Activated naive CD4-positive, alpha-beta T cell treated with Interleukin-2 at 50 U/mL for 16 hours (primary cell): ENCODE data around the gene CIDEA.
A peak's percentile ranks its signal among the peaks of the same experiment; 100 is the strongest.

Experiments
- DNase-seq: peaks from one replicate; pipeline ENCODE4 v3.0.0-alpha.2; 2020

The CIDEA gene

DNA sequence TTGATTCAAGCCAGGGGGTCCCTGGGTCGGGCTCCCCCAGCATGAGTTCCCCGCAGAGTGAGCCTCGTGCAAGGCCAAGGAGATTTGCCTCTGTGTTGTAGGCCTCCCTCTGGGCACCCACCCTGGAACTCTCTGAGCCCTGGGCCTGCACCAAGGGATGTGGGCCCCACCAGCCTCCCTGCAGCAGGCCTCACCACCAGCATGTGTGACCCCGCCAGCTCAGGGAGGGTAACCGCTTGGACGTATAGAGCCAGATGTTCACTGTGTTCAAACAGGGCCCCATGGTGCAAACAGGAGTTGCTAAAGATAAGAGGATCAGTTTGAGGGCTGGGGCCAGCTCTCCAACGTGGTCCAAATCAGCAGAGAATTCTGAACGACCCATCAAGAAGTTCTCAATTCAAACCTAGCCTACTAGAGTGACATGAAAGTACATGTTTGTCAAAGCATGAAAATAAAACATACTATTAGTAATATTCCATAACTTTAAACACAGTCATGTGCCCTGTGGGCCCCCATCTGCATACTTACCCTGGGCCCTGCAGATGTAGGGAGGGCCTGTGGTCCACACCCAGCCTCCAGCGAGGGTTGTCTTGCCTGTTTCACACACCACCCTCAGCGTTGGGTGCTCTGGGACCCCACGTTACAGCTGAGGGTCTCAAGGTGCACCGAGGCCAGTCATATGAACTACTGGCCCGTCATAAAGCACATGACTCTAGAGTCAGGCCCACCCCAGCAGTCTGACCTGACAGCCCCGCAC lies 48.4 kb downstream of the CIDEA start:
- no peak for DNase-seq

DNA sequence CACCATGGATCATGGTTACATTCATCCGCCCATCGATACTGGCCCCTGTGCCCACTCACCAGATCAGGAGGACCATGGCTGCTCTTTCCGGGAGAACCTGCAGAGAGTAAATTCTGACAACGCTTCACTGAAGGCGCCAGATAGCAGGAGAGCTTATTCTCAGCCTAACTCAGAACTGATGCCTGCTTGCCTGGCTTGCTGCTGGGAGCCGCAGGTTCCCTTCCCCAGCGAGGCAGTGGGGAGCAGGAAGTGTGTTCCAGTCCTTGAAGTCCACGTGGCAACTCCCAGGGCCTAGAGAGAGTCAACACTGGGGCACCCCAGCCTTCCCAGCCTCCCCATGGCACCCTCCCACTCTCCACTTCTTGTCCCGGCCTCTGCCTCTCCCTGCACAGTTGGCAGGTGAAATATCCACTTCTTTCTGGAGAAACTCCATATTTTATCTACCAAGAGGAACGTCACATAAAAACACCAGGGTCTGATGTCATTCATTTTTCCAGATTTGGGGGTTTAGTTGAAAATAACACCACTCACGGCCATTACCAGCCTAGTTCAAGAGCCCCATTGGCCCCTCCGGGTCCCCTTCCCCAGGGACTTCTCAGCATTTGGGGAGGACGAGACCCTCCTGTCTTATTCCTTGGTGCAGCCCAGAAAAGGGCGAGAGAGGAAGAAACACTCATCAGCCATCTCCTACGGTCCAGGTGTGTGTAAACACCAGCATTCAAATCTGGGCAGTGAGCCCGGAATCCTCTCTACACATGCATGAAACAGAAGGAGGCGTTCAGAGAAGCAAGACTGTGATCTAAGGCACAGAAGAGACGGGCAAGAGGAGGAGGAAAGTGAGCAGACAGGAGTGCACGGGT lies 50.4 kb downstream of the CIDEA start:
- no peak for DNase-seq

DNA sequence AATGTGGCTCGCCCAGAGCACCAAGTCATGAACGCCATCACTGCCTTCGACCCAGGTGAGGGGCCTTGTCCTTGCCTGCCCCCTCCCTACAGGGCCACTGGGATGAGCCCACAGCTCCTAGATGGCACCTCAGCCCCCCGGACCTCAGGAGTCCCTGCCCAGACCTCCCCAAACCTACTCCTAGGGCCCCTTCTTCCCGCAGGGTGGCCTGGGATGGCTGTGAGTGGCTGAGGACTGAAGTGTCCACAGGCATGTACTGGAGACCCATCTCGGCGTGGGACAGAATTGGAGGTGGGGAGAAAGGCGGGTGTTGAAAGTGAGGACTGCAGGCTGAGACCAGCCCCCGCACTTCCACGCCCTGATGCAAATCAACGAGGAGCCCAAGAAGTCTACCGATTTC lies 51.0 kb downstream of the CIDEA start:
- no peak for DNase-seq

DNA sequence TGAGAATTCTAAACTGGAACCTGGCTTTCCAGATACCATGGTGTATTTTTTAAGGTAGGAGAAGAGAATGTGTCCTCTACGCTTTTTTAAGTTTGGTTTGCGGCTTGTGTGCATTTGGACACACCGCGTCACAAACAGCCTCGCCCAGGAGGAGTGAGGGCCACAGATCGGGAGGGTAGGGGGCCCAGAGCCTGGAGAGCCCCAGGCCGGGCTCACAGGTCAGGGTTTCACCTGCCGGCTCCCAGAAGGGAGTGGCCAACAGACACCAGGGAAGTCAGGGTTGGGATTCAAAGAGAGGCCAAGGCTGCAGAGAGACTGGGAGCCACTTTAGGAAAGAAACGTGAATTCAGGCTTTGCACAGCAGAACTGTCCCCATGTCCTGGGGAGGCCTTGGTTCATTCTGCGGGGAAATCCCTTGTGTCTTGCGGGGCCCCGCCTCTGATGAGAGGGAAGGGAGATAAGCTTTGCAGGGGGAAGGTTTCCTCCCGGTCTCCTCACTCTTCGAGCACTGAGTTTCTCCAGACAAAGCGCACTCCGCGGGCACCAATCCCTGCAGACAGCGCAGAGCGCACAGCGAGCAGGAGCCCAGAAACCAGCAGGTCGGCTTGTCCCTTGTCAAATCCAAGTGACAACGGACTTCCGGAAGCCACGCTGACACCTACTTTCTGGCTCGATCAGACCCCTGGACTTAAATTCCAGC lies 51.9 kb downstream of the CIDEA start:
- no peak for DNase-seq

DNA sequence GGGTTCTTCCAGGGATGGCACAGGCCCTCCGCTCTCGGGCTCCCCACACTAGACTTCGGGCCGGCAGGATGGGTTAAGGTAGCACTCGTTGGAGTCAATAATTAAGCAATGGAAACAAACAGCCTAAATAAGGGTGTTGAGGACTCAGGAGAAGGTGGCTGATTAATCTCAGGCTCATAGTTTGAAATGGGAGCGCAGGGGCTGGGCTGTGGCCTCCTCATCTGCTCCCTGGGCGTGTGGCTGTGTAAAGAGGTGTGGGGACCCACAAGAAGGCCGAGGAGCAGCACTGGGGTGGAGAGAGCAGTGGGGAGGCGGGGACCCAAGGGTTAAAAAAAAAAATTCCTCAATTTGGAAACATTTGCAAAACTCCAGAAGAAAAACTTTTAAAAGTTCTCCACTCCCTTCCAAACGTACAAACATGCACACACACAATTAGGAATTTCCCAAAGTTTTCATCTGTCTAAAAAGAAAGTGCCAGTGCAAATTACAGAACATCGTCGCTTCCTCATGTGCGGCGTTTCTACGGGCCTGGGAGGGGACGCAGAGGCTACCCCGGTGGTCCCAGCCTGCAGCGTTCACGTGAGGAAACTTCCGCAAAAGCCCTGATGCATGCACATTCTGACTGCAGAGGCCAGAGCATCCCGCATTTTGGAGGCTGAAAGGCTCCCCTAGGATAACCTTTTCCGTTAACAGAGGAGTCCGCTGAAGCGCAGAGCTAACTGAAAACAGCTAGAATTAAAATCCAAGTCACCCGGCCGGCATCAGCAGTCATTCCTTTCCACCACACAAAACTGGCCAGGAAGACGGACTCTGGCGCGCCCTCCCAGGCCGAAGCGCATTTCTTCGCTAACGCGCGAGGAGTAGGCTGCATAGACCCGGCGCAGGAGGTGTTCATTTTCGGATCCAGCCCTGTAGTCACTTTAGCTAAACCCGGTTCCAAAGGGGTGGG lies 52.9 kb downstream of the CIDEA start:
- no peak for DNase-seq

DNA sequence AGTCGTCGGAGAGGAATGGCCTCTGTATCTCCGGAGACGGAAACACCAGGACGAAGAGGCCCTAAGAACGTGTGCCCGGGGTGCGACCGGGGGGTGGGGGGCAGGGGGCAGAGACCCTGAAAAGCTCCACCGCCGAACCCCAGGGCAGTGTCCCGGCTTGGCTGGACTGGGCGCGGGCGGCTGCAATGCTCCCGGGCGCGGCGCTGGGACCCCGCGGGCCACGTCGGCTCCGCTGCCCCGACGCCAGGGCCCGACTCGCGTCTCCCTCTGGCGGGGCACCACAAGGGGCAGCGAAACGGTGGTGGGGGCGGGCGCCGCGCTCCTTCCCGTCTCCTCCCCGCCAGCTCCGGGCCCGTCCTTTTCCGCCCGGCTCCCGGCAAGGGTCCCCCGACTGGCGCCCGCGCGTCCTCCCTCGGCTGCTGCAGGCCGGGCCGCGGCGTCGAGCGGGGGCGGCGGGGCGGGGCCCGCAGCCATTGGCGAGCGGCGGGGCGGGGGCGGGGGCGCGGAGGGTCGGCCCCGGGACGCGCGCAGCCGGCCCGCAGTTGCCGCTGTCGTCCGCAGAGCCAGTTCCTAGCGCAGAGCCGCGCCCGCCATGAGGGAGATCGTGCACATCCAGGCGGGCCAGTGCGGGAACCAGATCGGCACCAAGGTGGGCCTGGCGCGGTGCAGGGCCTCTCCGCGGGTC lies 53.7 kb downstream of the CIDEA start, which contains the start of gene TUBB6:
Gene TUBB6, plus strand, starts transcription at position 541 of the 685 bp plus-strand sequence. Its CDS starts 52 bp downstream, at position 593.
- peak; percentile 8 for DNase-seq

DNA sequence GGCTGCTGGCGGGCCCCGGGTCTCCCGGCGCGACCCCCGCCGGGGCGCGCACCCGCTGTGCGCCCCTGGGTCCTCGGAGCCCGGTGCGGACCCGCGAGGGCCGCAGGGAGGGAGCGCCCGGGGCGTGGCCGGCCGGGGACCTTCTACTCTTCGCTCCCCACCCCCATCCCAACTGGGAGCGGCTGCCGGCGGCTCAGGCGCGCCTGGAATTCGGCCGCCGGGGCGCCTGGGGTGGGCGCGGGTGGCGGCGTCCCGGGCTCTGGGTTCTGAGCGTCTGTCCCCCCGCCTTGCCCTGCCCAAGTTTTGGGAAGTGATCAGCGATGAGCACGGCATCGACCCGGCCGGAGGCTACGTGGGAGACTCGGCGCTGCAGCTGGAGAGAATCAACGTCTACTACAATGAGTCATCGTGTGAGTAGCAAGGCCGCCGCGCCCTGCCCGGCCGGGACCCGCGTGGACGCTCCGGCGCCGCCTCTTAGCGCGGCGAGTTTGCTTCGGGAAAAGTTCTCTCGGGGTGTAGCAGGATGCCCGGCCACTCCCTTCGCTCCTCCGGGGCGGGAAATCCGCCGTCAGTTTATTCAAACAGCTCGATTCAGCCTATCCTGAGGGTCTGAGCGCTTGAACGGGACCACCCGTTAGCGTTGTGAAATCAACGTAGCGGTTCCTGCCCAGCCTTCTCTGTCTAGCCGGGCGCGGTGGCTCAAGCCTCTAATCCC lies 54.4 kb downstream of the CIDEA start:
- DNase-seq: no peak

DNA sequence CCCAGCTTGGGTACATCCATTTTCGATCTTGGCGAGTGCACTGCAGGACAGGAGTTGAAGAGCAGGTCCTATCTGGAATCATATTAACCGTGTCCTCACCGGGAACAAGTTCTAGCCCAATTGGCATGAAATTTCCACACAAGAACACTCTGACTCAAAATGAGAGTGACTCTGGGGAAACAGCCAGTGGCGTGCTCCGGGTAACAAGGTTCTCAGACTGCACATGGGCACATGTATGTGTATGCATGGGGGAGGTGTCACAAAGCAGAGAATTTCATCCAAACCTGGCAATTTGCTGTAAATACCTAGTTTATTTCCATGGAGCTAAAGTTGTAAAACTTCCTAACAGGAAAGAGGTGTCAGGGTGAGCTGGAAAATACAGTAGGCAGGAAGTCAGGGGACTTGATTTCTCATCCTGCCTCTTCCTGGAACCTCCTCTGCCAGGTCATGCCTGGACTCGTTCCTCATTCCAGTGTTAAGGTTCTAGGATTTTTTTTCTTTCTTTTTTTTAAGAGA lies 55.6 kb downstream of the CIDEA start:
- DNase-seq: no peak

DNA sequence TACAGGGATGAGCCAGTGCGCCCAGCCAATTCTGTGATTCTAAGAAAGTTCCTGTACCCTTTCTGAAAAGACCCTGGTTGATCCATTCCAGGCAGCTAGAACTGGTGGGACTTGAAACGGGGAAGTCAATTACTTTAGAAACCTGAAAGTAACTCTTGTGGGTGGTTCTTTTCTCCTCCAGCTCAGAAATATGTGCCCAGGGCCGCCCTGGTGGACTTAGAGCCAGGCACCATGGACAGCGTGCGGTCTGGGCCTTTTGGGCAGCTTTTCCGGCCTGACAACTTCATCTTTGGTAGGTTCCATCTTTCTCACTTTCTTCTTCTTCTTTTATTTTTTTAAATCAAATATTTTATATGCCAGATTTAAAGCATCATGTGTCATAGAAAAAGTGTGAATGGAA lies 56.6 kb downstream of the CIDEA start:
- DNase-seq: no peak

DNA sequence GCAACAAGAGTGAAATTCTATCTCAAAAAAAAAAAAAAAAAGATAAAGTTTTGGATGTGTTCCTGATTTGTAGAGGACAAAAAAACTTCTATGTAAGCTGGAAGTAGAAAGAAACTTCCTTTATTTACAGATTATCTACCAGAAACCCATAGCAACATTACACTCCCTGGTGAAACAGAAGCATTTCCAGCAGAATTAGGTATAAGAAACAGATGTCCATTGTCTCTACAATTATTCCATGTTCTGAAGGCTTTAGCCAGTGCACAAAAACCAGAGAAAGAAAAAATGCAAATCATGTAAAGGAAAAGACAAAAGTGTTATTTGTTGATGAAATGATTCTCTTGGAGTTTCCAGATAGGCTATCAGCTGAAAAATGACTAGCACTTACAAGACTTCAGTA lies 58.8 kb downstream of the CIDEA start:
- DNase-seq: no peak

DNA sequence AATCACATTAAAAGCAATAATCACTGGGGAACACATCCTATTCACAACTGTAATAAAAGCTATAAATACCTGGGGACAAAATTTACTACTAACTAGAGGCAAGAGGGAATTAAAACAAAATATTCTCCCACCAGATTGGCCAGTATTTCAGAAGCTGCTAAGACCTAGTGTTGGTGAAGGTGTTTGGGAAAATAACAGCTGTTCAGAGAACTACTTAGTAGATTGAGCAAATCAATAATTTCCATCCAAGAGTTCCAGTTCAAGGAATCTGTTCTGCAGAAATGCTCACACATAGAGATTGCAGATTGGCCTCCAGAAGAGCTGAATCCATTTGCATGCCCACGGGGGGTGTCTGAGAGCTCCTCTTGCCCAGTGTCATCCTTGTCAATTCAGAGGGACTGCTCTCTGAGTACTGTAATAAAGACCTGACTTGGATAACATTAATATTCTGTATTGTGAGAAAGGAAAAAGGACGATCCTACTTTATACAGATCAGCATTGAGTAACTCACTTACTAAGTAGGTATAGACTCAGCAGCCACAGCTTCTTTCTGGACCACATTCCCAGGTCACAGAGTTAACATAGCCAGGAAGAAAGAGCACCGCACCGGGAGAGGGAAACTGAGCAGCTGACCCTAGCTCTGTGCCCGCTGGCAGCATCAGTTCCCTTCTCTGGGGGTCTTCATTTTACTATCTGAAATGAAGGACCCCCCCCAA lies 59.5 kb downstream of the CIDEA start:
- no peak for DNase-seq

DNA sequence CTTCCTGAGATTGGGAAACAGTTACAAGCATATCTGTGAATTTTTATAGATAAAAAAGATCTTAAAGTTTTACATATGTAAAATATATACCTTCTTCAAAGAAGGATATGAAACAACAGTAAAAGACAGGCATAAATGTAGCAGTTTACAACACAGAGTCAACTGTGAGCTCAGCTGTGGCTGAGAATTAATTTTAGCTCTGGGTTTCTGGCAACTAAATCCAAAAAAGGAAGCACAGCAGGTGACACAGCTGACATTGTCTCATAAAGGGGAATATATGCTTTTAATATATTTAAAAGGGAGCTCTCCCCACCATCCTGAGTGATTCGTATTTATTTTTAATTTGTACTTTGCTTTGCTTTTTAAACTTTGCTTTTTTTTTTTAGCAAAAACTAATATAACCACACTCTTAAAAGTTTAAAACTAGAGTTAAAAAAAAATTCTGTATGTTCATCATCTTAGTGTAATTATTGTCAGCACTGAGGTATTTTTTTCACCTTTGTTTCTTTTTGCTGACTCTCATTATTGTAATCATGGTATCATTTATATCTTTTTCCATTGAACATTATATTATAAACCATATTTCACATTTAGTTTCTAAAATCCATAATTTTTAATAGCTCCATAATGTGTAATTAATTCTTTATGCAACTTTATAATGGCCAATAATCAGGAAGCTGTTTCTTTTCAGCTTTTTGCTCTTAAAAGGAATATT lies 60.6 kb downstream of the CIDEA start:
- DNase-seq: no peak

DNA sequence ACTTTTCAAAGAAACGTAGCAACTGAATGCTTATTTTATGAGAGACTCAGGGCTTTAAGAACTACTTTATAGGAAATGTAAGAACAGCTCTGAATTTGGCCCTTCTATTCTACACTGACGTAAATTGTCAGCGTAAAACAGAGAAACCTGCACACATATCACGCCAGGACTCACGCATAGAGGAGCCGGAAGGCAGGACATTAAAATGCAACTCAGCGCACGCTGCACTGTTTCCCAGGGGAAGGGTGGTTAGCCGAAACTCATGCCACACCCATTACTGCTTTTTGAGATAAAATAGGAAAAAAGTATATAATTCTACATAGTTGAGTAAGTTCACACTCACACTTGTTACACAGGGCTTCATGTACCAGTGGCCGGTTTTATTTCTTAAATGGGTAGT lies 61.3 kb downstream of the CIDEA start:
- no peak for DNase-seq

DNA sequence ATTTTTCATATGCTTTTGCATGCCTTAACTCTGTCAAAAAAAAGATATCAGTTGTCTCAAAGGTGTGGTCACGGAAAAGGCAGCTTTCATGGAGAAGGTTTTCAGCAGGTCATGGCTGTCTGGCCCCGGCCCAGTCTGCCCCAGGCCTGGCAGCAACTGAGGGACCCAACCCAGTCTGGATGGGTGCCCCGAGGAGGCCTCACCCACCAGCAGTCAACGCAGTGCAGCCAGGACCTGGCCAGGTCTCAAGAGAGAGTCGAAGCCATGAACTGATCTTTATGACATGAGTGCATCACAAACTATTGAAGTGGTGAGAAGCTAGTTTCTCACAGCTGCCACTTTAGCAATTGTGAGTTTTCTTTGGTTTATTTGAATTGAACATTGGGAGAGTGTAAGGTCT lies 61.8 kb downstream of the CIDEA start:
- DNase-seq: no peak

DNA sequence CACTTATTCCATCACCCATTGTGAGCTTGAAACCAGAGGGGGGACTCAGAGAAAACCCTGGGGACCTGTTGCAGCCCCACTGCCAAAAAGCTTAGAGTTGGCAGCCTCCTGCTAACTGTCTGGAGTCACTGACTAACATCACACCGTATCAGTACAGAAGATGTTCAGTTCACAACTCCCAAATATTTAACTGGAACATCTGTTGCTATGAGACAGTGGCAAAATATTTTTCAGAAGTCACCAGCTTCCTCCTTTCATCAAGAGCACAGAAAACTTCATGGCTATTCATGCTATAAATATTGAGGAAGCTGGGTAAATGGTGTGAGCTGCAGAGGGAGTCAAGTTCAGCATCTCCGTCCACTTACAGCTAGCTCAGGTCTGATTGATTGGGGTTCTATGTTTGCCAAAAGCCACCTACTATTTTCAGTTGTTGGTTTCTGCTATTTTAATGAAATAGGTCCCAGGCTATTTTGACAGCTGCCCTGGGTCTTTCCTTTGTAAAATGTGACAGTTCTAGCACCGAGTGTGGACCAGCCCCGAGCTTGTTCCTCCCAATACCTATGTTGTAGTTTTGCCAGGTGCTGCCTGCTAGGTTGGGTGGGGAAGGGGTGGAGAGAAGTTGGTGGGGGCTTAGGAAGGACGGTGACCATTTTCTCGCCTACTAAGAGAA lies 63.6 kb downstream of the CIDEA start:
- DNase-seq: no peak

DNA sequence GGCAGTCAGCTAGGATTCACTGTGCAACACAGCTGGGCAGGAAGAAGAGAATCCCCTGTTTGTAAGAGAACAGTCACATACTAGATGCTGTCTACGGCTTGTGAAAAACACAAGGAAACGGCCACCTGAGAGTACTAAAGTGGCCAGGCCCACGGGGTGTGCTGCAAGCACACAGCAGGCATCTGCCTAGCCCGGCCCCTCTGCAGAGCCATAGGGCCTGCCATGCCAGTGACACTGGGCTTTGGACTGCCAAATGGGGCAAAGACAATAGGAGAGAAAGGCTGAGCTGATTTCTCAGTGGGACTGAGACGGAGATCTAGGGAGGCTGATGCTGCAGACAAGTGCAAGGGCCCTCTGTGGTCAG lies 64.2 kb downstream of the CIDEA start:
- DNase-seq: no peak

DNA sequence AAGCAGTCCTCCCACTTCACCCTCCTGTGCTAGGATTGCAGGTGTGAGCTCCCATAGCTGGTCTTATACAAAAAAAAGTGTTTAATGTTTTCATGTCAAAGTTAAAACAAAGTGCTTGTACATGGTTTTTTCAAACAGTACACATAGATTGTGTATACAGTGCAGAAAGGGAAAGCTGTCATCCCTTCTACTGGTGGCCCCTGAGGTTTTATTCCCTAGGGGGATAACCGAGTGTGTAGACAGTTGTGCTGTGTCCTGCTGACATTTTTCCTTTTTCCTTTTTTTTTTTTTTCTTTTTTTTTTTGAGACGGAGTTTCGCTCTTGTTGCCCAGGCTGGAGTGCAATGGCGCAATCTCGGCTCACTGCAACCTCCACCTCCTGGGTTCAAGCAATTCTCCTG lies 64.7 kb downstream of the CIDEA start:
- DNase-seq: no peak

DNA sequence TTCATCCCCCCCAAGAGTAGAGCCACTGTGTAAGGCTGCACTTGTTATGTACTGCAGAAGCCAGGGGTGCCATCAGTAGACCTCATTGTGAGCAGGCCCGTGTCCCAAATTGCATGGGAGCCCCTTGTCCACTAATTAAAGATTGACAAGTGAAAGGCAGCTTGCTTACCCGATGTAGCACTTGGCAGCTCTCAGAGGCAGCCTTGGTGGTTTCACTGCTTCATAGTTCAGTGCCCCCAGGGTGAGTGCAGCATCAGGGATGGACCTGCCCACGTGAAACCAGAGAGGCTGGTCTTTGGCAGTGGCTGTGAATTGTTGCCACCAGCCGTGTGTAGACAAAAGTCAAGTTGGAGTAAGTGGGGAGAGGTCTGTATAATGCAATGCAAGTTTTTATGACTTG lies 67.2 kb downstream of the CIDEA start:
- no peak for DNase-seq
